Kidney epithelial cell (primary cell): ENCODE measurements around the gene NCOA1. TPM values are rescaled to one million over a fixed set of nuclear protein-coding genes. Genes with fewer than 3 reads are reported as not detected.

Source experiments
- DNase-seq: peaks from one replicate; pipeline ENCODE4 v3.0.0-alpha.2; 2010; ENCODE audit warnings: low read depth
- H3K27me3 ChIP-seq: 2 replicates; pipeline ENCODE4 v1.6.0; 2011; ENCODE audit warnings: low read length; ENCODE audit not compliant: control insufficient read depth, insufficient read depth
- H3K36me3 ChIP-seq: 2 replicates; pipeline ENCODE4 v1.5.1; 2011; ENCODE audit warnings: low read length; ENCODE audit not compliant: control insufficient read depth, insufficient read depth
- H3K4me3 ChIP-seq: 2 replicates; pipeline ENCODE4 v1.5.1; 2011; ENCODE audit warnings: low read depth, mild to moderate bottlenecking, control low read depth, low read length
- CTCF ChIP-seq: IDR thresholded peaks from 2 replicates; pipeline ENCODE4 v1.5.1; 2011; ENCODE audit warnings: mild to moderate bottlenecking, moderate library complexity, low read length, control low read depth, inconsistent platforms; ENCODE audit not compliant: insufficient read depth, poor library complexity, severe bottlenecking
- total RNA-seq: library from RNA; depleted of rRNA; stranded (reverse); fragments of >200 nt; gene quantifications from 2 replicates; pipeline ENCODE4 v1.2.3, GENCODE V29; 2015

Gene NCOA1
- total RNA-seq, 1 donor from 2014 or later = 13.3 TPM

- H3K36me3 ChIP-seq = no peaks in the 10 kb centered on the region
- H3K4me3 ChIP-seq = no peak overlapping the region
- DNase-seq = no peak
- no peaks in the 10 kb centered on the region for H3K27me3 ChIP-seq
- TF ChIP-seq CTCF = no peak
Observed at GRCh38 chr2:24818721-24819167, 327.7 kb downstream of the NCOA1 start.

GRCh38 chr2:24819442-24820174 lies 328.6 kb downstream of the NCOA1 start:
- H3K4me3 ChIP-seq = no peak overlapping the region
- TF ChIP-seq CTCF = no peak
- H3K27me3 ChIP-seq = no peaks in the 10 kb centered on the region
- no peak for DNase-seq
- no peaks in the 10 kb centered on the region for H3K36me3 ChIP-seq

- Histone ChIP-seq H3K27me3 (no peaks in the 10 kb centered on the region), H3K36me3 (no peaks in the 10 kb centered on the region), H3K4me3 (no peak overlapping the region)
- no peak for DNase-seq
- no peak for TF ChIP-seq CTCF
Observed at GRCh38 chr2:24820175-24820513, 329.1 kb downstream of the NCOA1 start.

Other genes with a start within 250 kb of the NCOA1 start
- gene ITSN2, start 130.7 kb upstream of the NCOA1 start, total RNA-seq = 23.0 and 39.1 TPM in 2 replicates